Fibroblast of lung (primary cell): ENCODE results near the gene FBRSL1. TPM values are rescaled to one million over a fixed set of nuclear protein-coding genes. Genes with fewer than 3 reads are reported as not detected.
A peak's percentile ranks its signal among the peaks of the same experiment; 100 is the strongest.

Experiments
- DNase-seq, 2 donors: peaks; one replicate each; pipeline versions ENCODE4 v3.0.0 to v3.0.0-alpha.2; 2010; ENCODE audit warnings: low read depth in 2 of 2
- H2AFZ ChIP-seq: 2 replicates; pipeline ENCODE4 v1.5.1; 2012; ENCODE audit warnings: low read length, control low read depth, inconsistent platforms
- H3K27ac ChIP-seq: 2 replicates; pipeline ENCODE4 v1.5.1; 2011; ENCODE audit warnings: low read length, control low read depth; ENCODE audit not compliant: insufficient read depth
- H3K27me3 ChIP-seq: 2 replicates; pipeline ENCODE4 v1.5.1; 2011; ENCODE audit warnings: mild to moderate bottlenecking, low read length; ENCODE audit not compliant: control insufficient read depth, insufficient read depth
- H3K36me3 ChIP-seq: 2 replicates; pipeline ENCODE4 v1.5.1; 2011; ENCODE audit warnings: low read length; ENCODE audit not compliant: control insufficient read depth, insufficient read depth
- H3K4me1 ChIP-seq: 2 replicates; pipeline ENCODE4 v1.5.1; 2011; ENCODE audit warnings: low read length; ENCODE audit not compliant: control insufficient read depth, insufficient read depth; ENCODE audit errors: extremely low read depth
- H3K4me2 ChIP-seq: 2 replicates; pipeline ENCODE4 v1.5.1; 2011; ENCODE audit warnings: low read length, control low read depth; ENCODE audit not compliant: insufficient read depth; ENCODE audit errors: extremely low read depth
- H3K4me3 ChIP-seq, 4 experiments: fragments of 200-600 bp in 1 of 4; sonication (generic) in 1 of 4; replicated peaks in 1 of 4; 2 replicates each; pipeline ENCODE4 v1.5.1; 2011 to 2016; ENCODE audit warnings: low read length in 4 of 4, low read depth in 3 of 4, mild to moderate bottlenecking in 3 of 4, control low read depth in 2 of 4, inconsistent platforms in 1 of 4, mixed read lengths in 1 of 4; ENCODE audit not compliant: insufficient read depth in 1 of 4; ENCODE audit errors: control extremely low read depth in 1 of 4
- H3K79me2 ChIP-seq: 2 replicates; pipeline ENCODE4 v1.5.1; 2012; ENCODE audit warnings: mild to moderate bottlenecking, low read length, inconsistent platforms; ENCODE audit not compliant: control insufficient read depth, insufficient read depth
- H3K9ac ChIP-seq: 2 replicates; pipeline ENCODE4 v1.5.1; 2011; ENCODE audit warnings: mild to moderate bottlenecking, low read length, control low read depth; ENCODE audit not compliant: insufficient read depth
- H3K9me3 ChIP-seq: 2 replicates; pipeline ENCODE4 v1.5.1; 2012; ENCODE audit warnings: low read depth, low read length; ENCODE audit not compliant: control insufficient read depth, insufficient read depth
- H4K20me1 ChIP-seq: 2 replicates; pipeline ENCODE4 v1.5.1; 2011; ENCODE audit warnings: low read length; ENCODE audit not compliant: control insufficient read depth, insufficient read depth; ENCODE audit errors: extremely low read depth
- CTCF ChIP-seq, 2 donors: IDR thresholded peaks in 1 of 2; conservative IDR thresholded peaks in 1 of 2; 1 replicate in 1 of 2; 2 replicates in 1 of 2; pipeline ENCODE4 v1.5.1; 2011 to 2012; ENCODE audit warnings: low read length in 2 of 2, control low read depth in 1 of 2, inconsistent platforms in 1 of 2, low read depth in 1 of 2, mild to moderate bottlenecking in 1 of 2
- EZH2 ChIP-seq: IDR thresholded peaks from 2 replicates; pipeline ENCODE4 v1.5.1; 2012; ENCODE audit warnings: low read length, control low read depth, mild to moderate bottlenecking; ENCODE audit errors: missing control alignments
- polyA plus RNA-seq, 2 donors: library from polyadenylated mRNA; depleted of rRNA in 1 of 2; stranded (reverse) in 1 of 2; unstranded in 1 of 2; fragments of >200 nt; gene quantifications; 2 replicates each; pipeline ENCODE4 v1.2.1, GENCODE V29; 2011 to 2012; ENCODE audit warnings: missing spikeins in 1 of 2
- total RNA-seq: library from RNA; depleted of rRNA; stranded (reverse); fragments of >200 nt; gene quantifications from 2 replicates; pipeline ENCODE4 v1.2.1, GENCODE V29; 2014

Gene FBRSL1
- total and polyA plus RNA-seq, 2 donors (not counting 1 experiment from before 2014, with no cell fraction given): 1.4 to 1.8 TPM

DNA sequence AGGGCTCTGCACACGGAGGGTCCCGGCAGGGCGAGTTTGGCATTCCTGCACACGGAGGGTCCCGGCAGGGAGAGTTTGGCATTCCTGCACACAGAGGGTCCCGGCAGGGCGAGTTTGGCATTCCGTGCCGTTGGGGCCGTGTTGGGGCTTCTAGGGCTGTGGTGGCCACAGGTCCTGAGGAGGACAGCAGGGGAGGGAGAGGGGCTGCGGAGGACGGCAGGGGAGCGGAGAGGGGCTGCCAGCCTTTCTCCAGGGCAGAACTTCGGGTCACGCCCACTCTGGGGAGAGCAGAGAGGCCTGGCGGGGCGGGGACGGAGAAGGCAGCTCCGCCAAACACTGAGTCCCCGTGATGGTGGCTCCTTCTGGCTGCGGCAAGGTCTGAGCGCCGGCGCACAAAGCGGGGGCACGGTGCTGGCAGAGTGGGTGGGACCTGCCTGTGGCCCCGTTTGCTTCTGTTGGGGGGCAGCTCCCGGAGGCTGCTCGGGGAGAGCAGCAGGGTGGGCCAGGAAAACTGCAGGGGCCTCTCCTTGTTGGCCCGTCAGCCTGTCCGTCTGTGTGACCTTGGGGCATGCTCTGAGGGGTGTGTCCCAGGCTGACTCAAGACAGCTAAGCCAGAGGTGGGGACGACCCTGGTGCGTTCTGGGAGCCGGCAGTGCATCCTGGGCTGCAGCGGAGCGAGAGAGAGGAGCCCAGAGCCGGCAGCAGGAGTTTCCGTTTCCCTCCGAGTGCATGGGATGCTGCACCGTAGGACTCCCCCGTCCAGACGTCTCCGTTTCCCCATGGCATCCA lies 60.3 kb downstream of the FBRSL1 start:
- H3K27me3 ChIP-seq: no peaks in the 10 kb centered on the region
- no peak overlapping the region for H3K4me2 ChIP-seq
- TF ChIP-seq CTCF (conservative IDR thresholded peaks at IDR 0.05 in 1 of 2, IDR thresholded peaks at IDR 0.05 in 1 of 2; ENCODE audit: low read depth in 1 of 2, low read length in 2 of 2): no peak
- TF ChIP-seq EZH2: no peak
- H3K36me3 ChIP-seq: no peaks in the 10 kb centered on the region
- H3K4me1 ChIP-seq: no peaks in the 10 kb centered on the region
- no peaks in the 10 kb centered on the region for H4K20me1 ChIP-seq
- no peak overlapping the region for H2AFZ ChIP-seq
- DNase-seq: peak in 1 of 2 donors; percentile 47
- H3K9ac ChIP-seq: no peak overlapping the region
- no peaks in the 10 kb centered on the region for H3K79me2 ChIP-seq
- no peak overlapping the region for H3K4me3 ChIP-seq
- H3K9me3 ChIP-seq: no peaks in the 10 kb centered on the region
- H3K27ac ChIP-seq: no peak overlapping the region

- H4K20me1 ChIP-seq: no peaks in the 10 kb centered on the region
- H3K36me3 ChIP-seq: no peaks in the 10 kb centered on the region
- no peaks in the 10 kb centered on the region for H3K9me3 ChIP-seq
- no peak overlapping the region for H3K27ac ChIP-seq
- no peak for TF ChIP-seq EZH2
- no peaks in the 10 kb centered on the region for H3K27me3 ChIP-seq
- no peaks in the 10 kb centered on the region for H3K4me1 ChIP-seq
- no peak overlapping the region for H3K9ac ChIP-seq
- no peak overlapping the region for H3K4me2 ChIP-seq
- DNase-seq: no peak
- H2AFZ ChIP-seq: no peak overlapping the region
- no peaks in the 10 kb centered on the region for H3K79me2 ChIP-seq
- H3K4me3 ChIP-seq: no peak overlapping the region
Measured at GRCh38 chr12:132550830-132551640, 61.1 kb downstream of the FBRSL1 start.

- Histone ChIP-seq H4K20me1 (no peaks in the 10 kb centered on the region), H3K27me3 (no peaks in the 10 kb centered on the region), H3K4me3 (no peak overlapping the region), H3K79me2 (no peaks in the 10 kb centered on the region), H3K9ac (no peak overlapping the region), H3K27ac (no peak overlapping the region), H3K36me3 (no peaks in the 10 kb centered on the region), H3K4me1 (no peaks in the 10 kb centered on the region), H3K9me3 (no peaks in the 10 kb centered on the region), H3K4me2 (no peak overlapping the region), H2AFZ (no peak overlapping the region)
- TF ChIP-seq CTCF (conservative IDR thresholded peaks at IDR 0.05 in 1 of 2, IDR thresholded peaks at IDR 0.05 in 1 of 2; ENCODE audit: low read depth in 1 of 2, low read length in 2 of 2): no peak
- TF ChIP-seq EZH2: no peak
- DNase-seq: no peak
Measured at GRCh38 chr12:132551641-132552031, 61.7 kb downstream of the FBRSL1 start.
